Stomach smooth muscle (tissue), 2 donors: ENCODE data around the gene PRTFDC1.

Experiments
- H3K27ac ChIP-seq: one replicate; pipeline ENCODE4 v1.7.0; 2013; ENCODE audit warnings: mild to moderate bottlenecking, low read length, inconsistent platforms
- H3K27me3 ChIP-seq, 2 donors: one replicate each; pipeline ENCODE4 v1.7.0; 2013; ENCODE audit warnings: low read length in 2 of 2; ENCODE audit not compliant: insufficient read depth in 2 of 2, control insufficient read depth in 1 of 2
- H3K36me3 ChIP-seq, 2 donors: one replicate each; pipeline ENCODE4 v1.7.0; 2013; ENCODE audit warnings: low read length in 2 of 2; ENCODE audit not compliant: control insufficient read depth in 2 of 2, insufficient read depth in 2 of 2
- H3K4me1 ChIP-seq: one replicate; pipeline ENCODE4 v1.7.0; 2013; ENCODE audit warnings: low read length; ENCODE audit not compliant: control insufficient read depth, insufficient read depth
- H3K4me3 ChIP-seq, 2 donors: one replicate each; pipeline ENCODE4 v1.7.0; 2013; ENCODE audit warnings: low read length in 2 of 2
- H3K9ac ChIP-seq, 2 donors: one replicate each; pipeline ENCODE4 v1.7.0; 2013; ENCODE audit warnings: low read length in 2 of 2, mild to moderate bottlenecking in 1 of 2
- H3K9me3 ChIP-seq, 2 donors: one replicate each; pipeline ENCODE4 v1.7.0; 2013; ENCODE audit warnings: low read length in 2 of 2; ENCODE audit not compliant: control insufficient read depth in 2 of 2
- donor health status: healthy.
- donor health status: Pancreatic carcinoma.

PRTFDC1 gene

DNA sequence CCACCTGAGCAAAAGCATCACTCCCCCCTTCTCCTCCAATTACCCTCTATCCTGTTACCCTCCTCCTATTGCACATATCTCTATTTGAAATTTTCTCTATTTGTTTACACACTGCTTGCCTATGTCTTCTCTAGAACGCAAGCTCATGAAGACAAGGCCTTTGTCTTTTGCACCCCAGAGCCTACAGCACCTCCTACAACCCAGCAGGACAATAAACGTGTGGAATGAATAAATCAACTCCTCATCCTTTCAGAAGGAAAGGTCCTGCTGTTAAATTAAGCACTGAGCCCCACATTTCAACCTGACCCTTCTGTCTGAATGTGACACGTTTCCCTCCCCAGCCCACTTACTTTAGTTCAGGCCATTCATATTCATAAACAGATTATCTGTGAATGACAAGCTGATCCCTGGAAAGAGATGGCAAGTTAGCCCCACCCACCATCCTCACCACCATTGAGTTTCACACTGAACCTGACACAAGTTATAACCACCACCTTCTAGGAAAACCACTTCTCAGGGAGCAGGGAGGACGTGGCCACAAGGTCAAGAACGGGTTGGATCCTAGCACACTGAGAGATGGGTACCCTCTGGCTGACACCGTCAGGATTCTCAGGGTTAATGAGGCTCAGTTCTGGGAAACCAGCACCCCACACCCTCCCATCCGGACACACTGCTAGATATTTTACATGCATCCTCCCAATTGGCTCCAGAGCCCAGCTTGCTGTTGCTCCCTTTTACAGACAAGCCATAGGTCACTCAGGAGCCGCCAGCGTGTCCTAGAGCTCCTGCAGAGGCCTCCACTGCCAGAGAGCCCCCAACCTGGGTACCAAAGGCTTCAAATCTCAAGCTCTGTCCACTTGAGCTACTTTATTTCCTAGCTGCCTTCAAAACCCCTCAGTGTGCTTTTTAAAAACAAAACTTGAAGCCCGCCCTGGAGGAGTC lies 934 bp downstream of the PRTFDC1 start:
- Histone ChIP-seq H3K9me3 (no peaks in the 10 kb centered on the region), H3K9ac (peak overlapping the region; percentile 54 to 74), H3K27me3 (no peaks in the 10 kb centered on the region), H3K36me3 (no peaks in the 10 kb centered on the region), H3K4me3 (peak overlapping the region; percentile 56 to 78), H3K27ac (peak overlapping the region; percentile 49), H3K4me1 (peaks cover 16% of the 10 kb centered on the region)

GRCh38 chr10:24950439-24950838 lies 2.0 kb downstream of the PRTFDC1 start:
- Histone ChIP-seq H3K9me3 (no peaks in the 10 kb centered on the region), H3K27ac (no peak overlapping the region), H3K4me3 (no peak overlapping the region), H3K36me3 (no peaks in the 10 kb centered on the region), H3K27me3 (no peaks in the 10 kb centered on the region), H3K4me1 (peaks cover 16% of the 10 kb centered on the region), H3K9ac (no peak overlapping the region)

- no peak overlapping the region for H3K4me3 ChIP-seq
- no peak overlapping the region for H3K27ac ChIP-seq
- H3K9me3 ChIP-seq = no peaks in the 10 kb centered on the region
- no peaks in the 10 kb centered on the region for H3K27me3 ChIP-seq
- H3K4me1 ChIP-seq = peaks cover 16% of the 10 kb centered on the region
- H3K36me3 ChIP-seq = no peaks in the 10 kb centered on the region
- no peak overlapping the region for H3K9ac ChIP-seq
These were observed 2.8 kb downstream of the PRTFDC1 start for GRCh38 chr10:24949616-24950015.

DNA sequence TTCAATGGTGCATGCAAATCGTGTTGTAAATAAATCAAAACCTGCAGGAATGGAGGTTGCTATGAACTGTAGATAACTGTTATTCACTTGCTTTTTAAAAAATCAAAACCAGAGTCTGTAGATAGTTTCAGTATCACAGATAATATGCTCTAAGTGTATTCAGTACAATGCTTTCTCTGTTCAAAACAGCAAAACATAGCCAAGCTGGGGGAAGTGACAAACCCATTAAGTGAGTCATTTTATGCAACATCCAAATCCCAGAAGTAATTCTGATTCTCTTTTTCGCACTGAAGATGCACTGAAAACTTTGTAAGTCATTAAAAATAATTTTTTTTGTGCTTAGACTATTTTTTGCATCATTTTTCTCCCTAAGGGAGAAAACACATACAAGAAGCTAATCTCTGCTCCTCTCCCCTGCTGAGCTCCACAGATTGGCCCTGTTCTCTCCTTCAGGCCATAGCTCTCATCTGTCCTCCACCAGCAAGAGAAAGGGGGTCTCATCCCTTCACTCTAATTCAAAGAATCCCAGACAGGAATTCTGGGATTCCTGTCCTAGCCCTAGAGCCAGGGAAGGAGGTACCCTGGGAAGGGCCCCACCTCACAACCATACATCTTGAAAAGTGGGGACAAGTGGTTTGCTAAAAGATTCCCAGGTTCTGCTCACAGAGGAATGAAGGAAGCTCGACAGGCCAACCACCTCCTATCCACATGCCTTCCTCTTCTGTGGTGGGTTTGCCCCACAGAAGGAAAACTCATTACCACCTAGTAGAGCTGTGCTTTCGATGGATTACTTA lies 4.9 kb downstream of the PRTFDC1 start:
- H3K4me1 ChIP-seq = peaks cover 13% of the 10 kb centered on the region
- H3K9ac ChIP-seq = no peak overlapping the region
- no peak overlapping the region for H3K4me3 ChIP-seq
- H3K36me3 ChIP-seq = no peaks in the 10 kb centered on the region
- H3K27me3 ChIP-seq = no peaks in the 10 kb centered on the region
- H3K27ac ChIP-seq = peak overlapping the region; percentile 25
- no peaks in the 10 kb centered on the region for H3K9me3 ChIP-seq

GRCh38 chr10:24944512-24945255 lies 7.7 kb downstream of the PRTFDC1 start:
- Histone ChIP-seq H3K9ac (no peak overlapping the region), H3K4me3 (no peak overlapping the region)

DNA sequence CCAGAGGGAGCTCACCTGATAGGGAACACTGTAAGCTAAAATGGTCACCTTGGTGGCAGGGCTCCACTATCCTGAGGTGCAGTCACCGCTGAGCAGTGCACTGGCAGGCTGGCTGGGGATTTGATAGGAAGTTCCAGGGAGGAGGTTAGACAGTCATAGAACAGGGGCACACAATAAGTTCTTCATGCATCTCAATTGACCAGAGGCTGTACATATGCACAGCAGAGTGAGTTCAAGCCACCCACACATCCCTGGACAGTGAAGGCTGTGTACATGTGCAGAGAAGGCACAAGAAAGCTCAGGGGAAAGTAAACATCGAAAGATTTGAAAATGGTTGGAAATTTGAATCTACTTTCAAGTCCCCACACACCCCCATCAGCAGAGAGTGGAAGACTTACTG lies 13.9 kb downstream of the PRTFDC1 start:
- Histone ChIP-seq H3K36me3 (peaks cover 2 to 3% of the 10 kb centered on the region in 2 donors), H3K27ac (no peak overlapping the region), H3K9ac (no peak overlapping the region), H3K4me1 (no peaks in the 10 kb centered on the region), H3K4me3 (no peak overlapping the region), H3K27me3 (no peaks in the 10 kb centered on the region), H3K9me3 (no peaks in the 10 kb centered on the region)

More at GRCh38 chr10:24944512-24945255, 7.7 kb downstream of the PRTFDC1 start:
- Histone ChIP-seq H3K9me3 (no peaks in the 10 kb centered on the region), H3K4me1 (peaks cover 4% of the 10 kb centered on the region), H3K27me3 (no peaks in the 10 kb centered on the region), H3K36me3 (no peaks in the 10 kb centered on the region), H3K27ac (no peak overlapping the region)

DNA sequence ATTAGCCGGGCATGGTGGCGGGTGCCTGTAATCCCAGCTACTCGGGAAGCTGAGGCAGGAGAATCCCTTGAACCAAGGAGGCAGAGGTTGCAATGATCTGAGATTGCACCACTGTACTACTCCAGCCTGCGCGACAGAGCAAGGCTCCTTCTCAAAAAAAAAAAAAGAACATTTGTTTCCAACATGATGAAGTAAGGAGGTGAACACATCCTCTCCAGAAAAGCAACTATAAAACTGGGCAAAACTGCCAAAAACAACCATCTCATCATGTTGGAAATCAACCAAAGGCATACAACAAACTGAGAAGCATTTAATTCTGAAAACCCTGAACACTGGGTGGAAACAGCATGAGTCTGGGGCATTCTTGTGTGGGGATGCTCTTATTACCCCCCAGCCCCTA lies 14.3 kb downstream of the PRTFDC1 start:
- no peak overlapping the region for H3K27ac ChIP-seq
- no peaks in the 10 kb centered on the region for H3K27me3 ChIP-seq
- H3K9me3 ChIP-seq = no peaks in the 10 kb centered on the region

DNA sequence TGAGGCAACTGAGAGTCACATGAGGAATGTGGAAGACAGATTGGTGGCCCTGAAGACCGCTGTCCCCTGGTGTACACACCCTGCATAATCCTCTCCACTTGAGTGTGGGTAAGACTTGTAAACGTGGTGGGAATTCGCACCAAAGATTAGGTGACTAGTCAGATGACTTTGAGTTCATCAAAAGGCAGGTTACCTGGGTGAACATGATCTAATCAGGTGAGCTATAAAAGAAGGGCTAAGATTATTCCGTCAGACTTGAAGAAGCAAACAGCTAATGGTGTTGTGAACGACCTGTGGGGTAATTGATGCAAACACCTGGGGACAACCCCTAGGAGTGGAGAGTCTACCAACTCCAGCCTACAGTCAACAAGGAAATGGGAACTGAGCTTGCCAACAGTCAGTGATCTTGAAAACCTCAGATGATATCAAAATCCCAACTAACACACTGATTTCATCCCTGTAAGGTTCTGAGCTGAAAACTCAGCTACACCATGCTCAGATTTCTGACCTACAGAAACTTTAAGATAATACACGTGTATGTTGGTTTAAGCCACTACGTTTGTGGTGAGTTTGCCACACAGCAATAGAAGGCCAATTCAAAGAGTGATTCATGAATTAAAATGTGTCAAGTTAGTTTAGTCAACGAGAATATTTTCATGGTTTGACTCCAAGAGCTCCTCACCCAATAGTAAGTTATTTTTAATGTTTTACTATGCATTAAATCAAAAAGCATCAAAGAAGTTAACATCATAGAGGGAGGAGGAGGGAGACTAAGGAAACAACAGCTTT lies 16.7 kb downstream of the PRTFDC1 start:
- Histone ChIP-seq H3K4me3 (no peak overlapping the region), H3K9ac (no peak overlapping the region), H3K27ac (no peak overlapping the region), H3K36me3 (peaks cover 2 to 3% of the 10 kb centered on the region in 2 donors), H3K9me3 (no peaks in the 10 kb centered on the region), H3K27me3 (no peaks in the 10 kb centered on the region), H3K4me1 (no peaks in the 10 kb centered on the region)

More for the DNA sequence above, 14.3 kb downstream of the PRTFDC1 start:
- no peak overlapping the region for H3K4me3 ChIP-seq
- no peaks in the 10 kb centered on the region for H3K4me1 ChIP-seq
- H3K36me3 ChIP-seq = peaks cover 2 to 3% of the 10 kb centered on the region in 2 donors
- no peak overlapping the region for H3K9ac ChIP-seq

- Histone ChIP-seq H3K4me3 (no peak overlapping the region), H3K36me3 (peaks cover 0 to 3% of the 10 kb centered on the region in 2 donors), H3K9ac (no peak overlapping the region), H3K27ac (no peak overlapping the region), H3K27me3 (no peaks in the 10 kb centered on the region), H3K9me3 (no peaks in the 10 kb centered on the region), H3K4me1 (no peaks in the 10 kb centered on the region)
These were observed 21.2 kb downstream of the PRTFDC1 start for GRCh38 chr10:24931236-24931635.

GRCh38 chr10:24930427-24930826 lies 22.0 kb downstream of the PRTFDC1 start:
- no peaks in the 10 kb centered on the region for H3K9me3 ChIP-seq
- no peak overlapping the region for H3K4me3 ChIP-seq
- H3K27ac ChIP-seq = no peak overlapping the region
- H3K36me3 ChIP-seq = no peaks in the 10 kb centered on the region
- H3K4me1 ChIP-seq = no peaks in the 10 kb centered on the region
- no peaks in the 10 kb centered on the region for H3K27me3 ChIP-seq
- H3K9ac ChIP-seq = no peak overlapping the region
